CD14-positive monocyte (primary cell): ENCODE measurements around the gene DESI1. TPM values are rescaled to one million over a fixed set of nuclear protein-coding genes. Genes with fewer than 3 reads are reported as not detected.
"Not testable (repeated sequence)": the region's sequence is repeated elsewhere in the genome, so short reads cannot be mapped to it uniquely, and the experiment has no call there.

Experiments used
- DNase-seq, 3 donors: peaks; one replicate each; pipeline ENCODE4 v3.0.0-alpha.2; 2011 to 2022
- H2AFZ ChIP-seq: 2 replicates; pipeline ENCODE4 v1.6.0; 2012; ENCODE audit warnings: mild to moderate bottlenecking, low read depth, low read length, inconsistent platforms; ENCODE audit not compliant: insufficient read depth, poor library complexity, severe bottlenecking
- H3K27ac ChIP-seq, 2 donors: 1 replicate in 1 of 2; 2 replicates in 1 of 2; pipeline ENCODE4 v1.5.1; 2012 to 2013; ENCODE audit warnings: low read length in 2 of 2, control low read depth in 1 of 2, inconsistent platforms in 1 of 2, low read depth in 1 of 2, mild to moderate bottlenecking in 1 of 2
- H3K27me3 ChIP-seq, 2 donors: one replicate each; pipeline versions ENCODE4 v1.6.0 to v1.6.1; 2011 to 2013; ENCODE audit warnings: low read length in 2 of 2; ENCODE audit not compliant: control insufficient read depth in 2 of 2, insufficient read depth in 2 of 2
- H3K36me3 ChIP-seq, 2 donors: replicated peaks in 1 of 2; 1 replicate in 1 of 2; 2 replicates in 1 of 2; pipeline versions ENCODE4 v1.5.1 to v1.6.1; 2012 to 2013; ENCODE audit warnings: low read length in 2 of 2, control low read depth in 1 of 2, inconsistent platforms in 1 of 2, mild to moderate bottlenecking in 1 of 2; ENCODE audit not compliant: insufficient read depth in 2 of 2, control insufficient read depth in 1 of 2
- H3K4me1 ChIP-seq, 2 donors: 1 replicate in 1 of 2; 2 replicates in 1 of 2; pipeline versions ENCODE4 v1.5.1 to v1.6.1; 2012 to 2013; ENCODE audit warnings: low read length in 2 of 2, control low read depth in 1 of 2, inconsistent platforms in 1 of 2, mild to moderate bottlenecking in 1 of 2, moderate library complexity in 1 of 2; ENCODE audit not compliant: insufficient read depth in 2 of 2, control insufficient read depth in 1 of 2
- H3K4me2 ChIP-seq: replicated peaks from 2 replicates; pipeline ENCODE3; 2012; ENCODE audit warnings: low read length, moderate library complexity, mild to moderate bottlenecking; ENCODE audit not compliant: poor library complexity, severe bottlenecking; ENCODE audit errors: extremely low read depth
- H3K4me3 ChIP-seq, 3 experiments: fragments of 200-600 bp in 1 of 3; sonication (generic) in 1 of 3; replicated peaks in 1 of 3; 1 replicate in 2 of 3; 2 replicates in 1 of 3; pipeline ENCODE4 v1.5.1; 2011 to 2013; ENCODE audit warnings: low read length in 3 of 3, mild to moderate bottlenecking in 3 of 3, control low read depth in 2 of 3, low read depth in 2 of 3, inconsistent platforms in 1 of 3, moderate library complexity in 1 of 3
- H3K79me2 ChIP-seq: 2 replicates; pipeline ENCODE4 v1.6.0; 2012; ENCODE audit warnings: mild to moderate bottlenecking, control low read depth, inconsistent platforms, low read length, moderate library complexity; ENCODE audit not compliant: insufficient read depth
- H3K9ac ChIP-seq: 2 replicates; pipeline ENCODE4 v1.6.0; 2017; ENCODE audit warnings: low read length, mild to moderate bottlenecking; ENCODE audit not compliant: insufficient read depth, poor library complexity, severe bottlenecking
- H3K9me3 ChIP-seq, 2 donors: replicated peaks in 1 of 2; 1 replicate in 1 of 2; 2 replicates in 1 of 2; pipeline versions ENCODE4 v1.5.1 to v1.6.1; 2012 to 2013; ENCODE audit warnings: low read length in 2 of 2, control low read depth in 1 of 2; ENCODE audit not compliant: control insufficient read depth in 1 of 2, insufficient read depth in 1 of 2
- H4K20me1 ChIP-seq: 2 replicates; pipeline ENCODE4 v1.6.0; 2012; ENCODE audit warnings: mild to moderate bottlenecking, low read length, control low read depth, moderate library complexity; ENCODE audit not compliant: insufficient read depth
- H3K27ac Mint-ChIP-seq, 7 donors: one replicate each; pipeline ENCODE4 v1.8.0; 2020; ENCODE audit warnings: mild to moderate bottlenecking in 7 of 7, mixed read lengths in 7 of 7, moderate library complexity in 6 of 7, inconsistent platforms in 2 of 7
- H3K27me3 Mint-ChIP-seq, 3 donors: one replicate each; pipeline ENCODE4 v1.8.0; 2021 to 2022; ENCODE audit warnings: low read depth in 3 of 3, mild to moderate bottlenecking in 3 of 3, mixed read lengths in 3 of 3, moderate library complexity in 3 of 3, inconsistent platforms in 1 of 3
- H3K36me3 Mint-ChIP-seq, 2 donors: one replicate each; pipeline ENCODE4 v1.8.0; 2020; ENCODE audit warnings: mixed read lengths in 2 of 2, inconsistent platforms in 1 of 2, mild to moderate bottlenecking in 1 of 2
- H3K4me1 Mint-ChIP-seq: one replicate; pipeline ENCODE4 v1.8.0; 2020; ENCODE audit warnings: mild to moderate bottlenecking, mixed read lengths
- H3K4me3 Mint-ChIP-seq, 2 donors: one replicate each; pipeline ENCODE4 v1.8.0; 2020; ENCODE audit warnings: mild to moderate bottlenecking in 2 of 2, mixed read lengths in 2 of 2, moderate library complexity in 1 of 2
- H3K9me3 Mint-ChIP-seq, 7 donors: one replicate each; pipeline ENCODE4 v1.8.0; 2020 to 2022; ENCODE audit warnings: mixed read lengths in 7 of 7, mild to moderate bottlenecking in 6 of 7, moderate library complexity in 6 of 7, inconsistent platforms in 2 of 7
- WGBS: methylation state at CpG from one replicate; pipeline ENCODE4 v1.1.5; 2013; ENCODE audit warnings: missing lambda C conversion rate; ENCODE audit not compliant: insufficient coverage; 5-methylcytosine and 5-hydroxymethylcytosine counted together
- intact Hi-C, 2 donors: fragments of 100-400 bp; cut with micrococcal nuclease; formaldehyde crosslinking; loops; one replicate each; pipeline versions ENCODE4 v1.15.0 to v1.15.1; 2023
- polyA plus RNA-seq, 3 donors: library from polyadenylated mRNA; depleted of rRNA in 1 of 3; unstranded in 2 of 3; stranded (reverse) in 1 of 3; fragments of 300-500 nt in 2 of 3; fragments of >200 nt in 1 of 3; fragmentation: Illumina TruSeq in 2 of 3; gene quantifications; 1 replicate in 2 of 3; 2 replicates in 1 of 3; pipeline ENCODE4 v1.2.3, GENCODE V29; 2012 to 2021
- TF ChIP-seq, protein P1 (sequence below): fragments of 200-600 bp; IDR thresholded peaks from one replicate; pipeline ENCODE4 v1.8.0; 2022; ENCODE audit warnings: antibody characterized with exemption, mild to moderate bottlenecking

Gene DESI1
- polyA plus RNA-seq, 3 donors, result 15.8 to 33.7 (median 31.5) TPM

- Histone ChIP-seq H3K27ac (no peak overlapping the region), H4K20me1 (no peaks in the 10 kb centered on the region), H3K36me3 (peaks cover 25 to 31% of the 10 kb centered on the region in 2 donors), H3K4me2 (no peak overlapping the region), H3K4me1 (no peaks in the 10 kb centered on the region), H3K9ac (no peak overlapping the region), H3K79me2 (no peaks in the 10 kb centered on the region), H3K9me3 (no peaks in the 10 kb centered on the region), H3K4me3 (no peak overlapping the region), H2AFZ (no peak overlapping the region), H3K27me3 (no peaks in the 10 kb centered on the region)
- H3K4me3 Mint-ChIP-seq, result no peak overlapping the region
- H3K36me3 Mint-ChIP-seq, result peaks cover 23 to 31% of the 10 kb centered on the region in 2 donors
- TF ChIP-seq, protein P1, sequence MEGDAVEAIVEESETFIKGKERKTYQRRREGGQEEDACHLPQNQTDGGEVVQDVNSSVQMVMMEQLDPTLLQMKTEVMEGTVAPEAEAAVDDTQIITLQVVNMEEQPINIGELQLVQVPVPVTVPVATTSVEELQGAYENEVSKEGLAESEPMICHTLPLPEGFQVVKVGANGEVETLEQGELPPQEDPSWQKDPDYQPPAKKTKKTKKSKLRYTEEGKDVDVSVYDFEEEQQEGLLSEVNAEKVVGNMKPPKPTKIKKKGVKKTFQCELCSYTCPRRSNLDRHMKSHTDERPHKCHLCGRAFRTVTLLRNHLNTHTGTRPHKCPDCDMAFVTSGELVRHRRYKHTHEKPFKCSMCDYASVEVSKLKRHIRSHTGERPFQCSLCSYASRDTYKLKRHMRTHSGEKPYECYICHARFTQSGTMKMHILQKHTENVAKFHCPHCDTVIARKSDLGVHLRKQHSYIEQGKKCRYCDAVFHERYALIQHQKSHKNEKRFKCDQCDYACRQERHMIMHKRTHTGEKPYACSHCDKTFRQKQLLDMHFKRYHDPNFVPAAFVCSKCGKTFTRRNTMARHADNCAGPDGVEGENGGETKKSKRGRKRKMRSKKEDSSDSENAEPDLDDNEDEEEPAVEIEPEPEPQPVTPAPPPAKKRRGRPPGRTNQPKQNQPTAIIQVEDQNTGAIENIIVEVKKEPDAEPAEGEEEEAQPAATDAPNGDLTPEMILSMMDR, result no peak
- peaks cover 0 to 1% (median 0%) of the 10 kb centered on the region in 7 donors for H3K9me3 Mint-ChIP-seq
- DNase-seq, result no peak
- no peak overlapping the region for H3K27ac Mint-ChIP-seq
- 98% methylated on average over 9 of the region's 11 CpGs for WGBS
- H3K27me3 Mint-ChIP-seq, result peaks cover 1 to 4% (median 3%) of the 10 kb centered on the region in 3 donors
- no peaks in the 10 kb centered on the region for H3K4me1 Mint-ChIP-seq
- intact Hi-C loops, result no loop called here
These were observed 47.2 kb downstream of the DESI1 start for GRCh38 chr22:41573677-41574076.

DNA sequence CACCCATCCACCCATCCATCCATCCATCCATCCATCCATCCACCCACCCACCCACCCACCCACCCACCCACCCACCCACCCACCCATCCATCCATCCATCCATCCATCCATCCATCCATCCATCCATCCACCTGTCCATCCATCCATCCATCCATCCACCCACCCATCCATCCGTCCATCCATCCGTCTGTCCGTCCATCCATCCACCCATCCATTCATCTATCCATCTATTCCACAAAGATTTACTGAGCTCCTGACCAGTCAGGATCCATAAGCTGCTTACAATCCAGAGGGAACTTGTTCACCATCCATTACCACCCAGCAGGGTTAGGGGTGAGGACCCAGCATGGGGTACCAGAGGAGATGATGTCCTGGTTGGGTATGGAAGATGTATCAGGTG lies 48.5 kb downstream of the DESI1 start:
- H3K27me3 Mint-ChIP-seq, H3K27me3 ChIP-seq, intact Hi-C loops, H3K9me3 Mint-ChIP-seq, H3K4me1 Mint-ChIP-seq, H3K4me2 ChIP-seq, H3K4me3 ChIP-seq, H3K9me3 ChIP-seq, H3K9ac ChIP-seq, H3K79me2 ChIP-seq, H3K4me1 ChIP-seq, DNase-seq, H2AFZ ChIP-seq, H3K27ac ChIP-seq, H3K4me3 Mint-ChIP-seq, H4K20me1 ChIP-seq: not testable (repeated sequence)
- H3K36me3 ChIP-seq, result peaks cover 13 to 17% of the 10 kb centered on the region in 2 donors
- no CpG with 5 or more reads among the region's 3 CpGs for WGBS
- Mint-ChIP-seq H3K27ac (peak overlapping the region in 1 of 7 donors; percentile 73), H3K36me3 (peaks cover 12 to 17% of the 10 kb centered on the region in 2 donors)
